GM12872 (cell line): ENCODE measurements around the gene SLC25A3.

ENCODE experiments used
- CTCF ChIP-seq: IDR thresholded peaks from 3 replicates; pipeline ENCODE4 v1.5.1; 2011; ENCODE audit warnings: low read depth, mild to moderate bottlenecking, low read length, moderate library complexity; ENCODE audit not compliant: insufficient read depth

The SLC25A3 gene

GRCh38 chr12:98593351-98594049, at the start of gene SLC25A3:
Gene SLC25A3 (plus strand): TSS chr12:98593686. CDS start chr12:98593979, 293 bp downstream.
- TF ChIP-seq CTCF = no peak

GRCh38 chr12:98543701-98544100, 49.8 kb upstream of the SLC25A3 start:
- TF ChIP-seq CTCF = no peak

- no peak for TF ChIP-seq CTCF
Observed at GRCh38 chr12:98544751-98545150, 48.7 kb upstream of the SLC25A3 start.

- no peak for TF ChIP-seq CTCF
Observed at GRCh38 chr12:98549371-98550110, 43.9 kb upstream of the SLC25A3 start.

GRCh38 chr12:98551787-98552186, 41.7 kb upstream of the SLC25A3 start:
- TF ChIP-seq CTCF = no peak

GRCh38 chr12:98559666-98560065, 33.8 kb upstream of the SLC25A3 start:
- TF ChIP-seq CTCF = no peak

GRCh38 chr12:98561846-98562245, 31.6 kb upstream of the SLC25A3 start:
- no peak for TF ChIP-seq CTCF
